Ovary (tissue), 9 donors: ENCODE results near the gene DNAJC27. TPM values are rescaled to one million over a fixed set of nuclear protein-coding genes. Genes with fewer than 3 reads are reported as not detected.
A peak's percentile ranks its signal among the peaks of the same experiment; 100 is the strongest.

Source experiments
- DNase-seq, 5 donors: peaks; one replicate each; pipeline ENCODE4 v3.0.0-alpha.2; 2019 to 2020
- H3K27ac ChIP-seq, 2 donors: fragments of 200-600 bp; one replicate each; pipeline versions ENCODE4 v1.5.1 to v1.8.0; 2019 to 2022
- H3K27me3 ChIP-seq: fragments of 200-600 bp; one replicate; pipeline ENCODE4 v1.8.0; 2022
- H3K36me3 ChIP-seq: fragments of 200-600 bp; sonication (generic); one replicate; pipeline ENCODE4 v1.5.1; 2019
- H3K4me1 ChIP-seq: one replicate; pipeline ENCODE4 v1.8.1; 2013; ENCODE audit warnings: mild to moderate bottlenecking, moderate library complexity; ENCODE audit not compliant: insufficient read depth
- H3K4me3 ChIP-seq: fragments of 200-600 bp; sonication (generic); one replicate; pipeline ENCODE4 v1.5.1; 2017
- H3K9me3 ChIP-seq, 2 donors: fragments of 200-600 bp in 1 of 2; sonication (generic) in 1 of 2; one replicate each; pipeline versions ENCODE4 v1.5.1 to v1.8.1; 2013 to 2019; ENCODE audit warnings: mild to moderate bottlenecking in 1 of 2, moderate library complexity in 1 of 2
- CTCF ChIP-seq, 3 donors: fragments of 450-650 bp in 2 of 3; fragments of 200-600 bp in 1 of 3; IDR thresholded peaks; one replicate each; pipeline versions ENCODE4 v1.5.1 to v1.8.0; 2016 to 2022; ENCODE audit warnings: antibody characterized with exemption in 3 of 3, mild to moderate bottlenecking in 1 of 3
- EP300 ChIP-seq: sonication (generic); formaldehyde crosslinking; IDR thresholded peaks from one replicate; pipeline ENCODE4 v1.6.1; 2017; ENCODE audit warnings: antibody characterized with exemption
- POLR2A ChIP-seq: fragments of 450-650 bp; IDR thresholded peaks from one replicate; pipeline ENCODE4 v1.6.1; 2017; ENCODE audit warnings: antibody characterized with exemption, mild to moderate bottlenecking, moderate library complexity
- WGBS, 3 donors: extraction: QIAGEN DNeasy Blood & Tissue Kit in 1 of 3; methylation state at CpG; one replicate each; pipeline versions ENCODE4 v1.1.5 to v1.1.7; 2013 to 2017; 5-methylcytosine and 5-hydroxymethylcytosine counted together
- intact Hi-C, 4 donors: fragments of 100-400 bp; cut with DNase I; formaldehyde crosslinking; loops; one replicate each; pipeline versions ENCODE4 v1.11.0 to v1.15.1; 2022 to 2023
- polyA plus RNA-seq, 2 donors: library from polyadenylated mRNA; stranded (reverse); fragments of 200-250 nt in 1 of 2; fragments of 350-450 nt in 1 of 2; fragmentation: Illumina TruSeq in 1 of 2; extraction: RNeasy Lipid Tissue Mini Kit (QIAGEN cat#74804) in 1 of 2; gene quantifications; one replicate each; pipeline ENCODE4 v1.2.3, GENCODE V29; 2013 to 2014
- total RNA-seq, 7 donors: library from RNA; depleted of rRNA in 2 of 7; stranded (reverse); fragments of >200 nt in 2 of 7; fragmentation: NEBNext Ultra II Directional in 3 of 7; extraction: Animal tissue kit (Norgen Biotek cat#: 25700) in 3 of 7; gene quantifications; one replicate each; pipeline versions ENCODE4 v1.1.0 to v1.2.4, GENCODE V29; 2016 to 2023
- donor health status: DM: no; HTN: no; CAD: no; lungs with moderate emphysema.
- donor health status: DM: no; HTN: no; CAD: no.
- donor health status: Bipolar disorder and iron deficiency.
- donor health status: DM: yes; HTN: yes; CAD: no.
- donor health status: DM: no; HTN: no; CAD: no.
- donor health status: DM: yes; HTN: yes; CAD: no.

The DNAJC27 gene
- total and polyA plus RNA-seq, 9 donors, result 6.0 to 17.6 (median 12.9) TPM

GRCh38 chr2:24915796-24916195 is 56.0 kb downstream of the DNAJC27 start:
- WGBS, 3 donors, result 59 to 69% (median 61%) methylated on average over 4 of the region's 4 CpGs
- TF ChIP-seq POLR2A (no peak), EP300 (no peak), CTCF (IDR thresholded peaks at IDR 0.05) (no peak)
- H3K4me3 ChIP-seq, result no peak overlapping the region
- DNase-seq, result peak in 1 of 5 donors; percentile 33
- no peaks in the 10 kb centered on the region for H3K9me3 ChIP-seq
- H3K27ac ChIP-seq, result no peak overlapping the region
- H3K27me3 ChIP-seq, result no peaks in the 10 kb centered on the region
- peaks cover 27% of the 10 kb centered on the region for H3K4me1 ChIP-seq
- no peaks in the 10 kb centered on the region for H3K36me3 ChIP-seq
- intact Hi-C loops, result loop anchor here in 1 of 4 donors (5.0 kb wide), 2 partner anchors 38 to 58 kb away; no protein-coding TSS in a partner anchor

GRCh38 chr2:24915175-24915574 is 56.6 kb downstream of the DNAJC27 start:
- H3K4me1 ChIP-seq, result peaks cover 27% of the 10 kb centered on the region
- no peak overlapping the region for H3K27ac ChIP-seq
- intact Hi-C loops, result loop anchor here in 1 of 4 donors (5.0 kb wide), 2 partner anchors 38 to 58 kb away; no protein-coding TSS in a partner anchor
- H3K36me3 ChIP-seq, result no peaks in the 10 kb centered on the region
- H3K4me3 ChIP-seq, result no peak overlapping the region
- DNase-seq, result peak in 1 of 5 donors; percentile 30
- WGBS, 3 donors, result 78 to 83% (median 79%) methylated on average over 8 of the region's 8 CpGs
- TF ChIP-seq POLR2A, result no peak
- no peak for TF ChIP-seq EP300
- TF ChIP-seq CTCF (IDR thresholded peaks at IDR 0.05), result no peak
- H3K9me3 ChIP-seq, result no peaks in the 10 kb centered on the region
- no peaks in the 10 kb centered on the region for H3K27me3 ChIP-seq

GRCh38 chr2:24914713-24915112 is 57.0 kb downstream of the DNAJC27 start:
- Histone ChIP-seq H3K36me3 (no peaks in the 10 kb centered on the region), H3K4me1 (peaks cover 27% of the 10 kb centered on the region), H3K27me3 (no peaks in the 10 kb centered on the region), H3K4me3 (no peak overlapping the region), H3K9me3 (no peaks in the 10 kb centered on the region), H3K27ac (no peak overlapping the region)
- intact Hi-C loops, result loop anchor here in 1 of 4 donors (5.0 kb wide), 2 partner anchors 37 to 57 kb away; no protein-coding TSS in a partner anchor
- 68 to 77% (median 73%) methylated on average over 5 of the region's 5 CpGs for WGBS, 3 donors
- DNase-seq, result peak in 1 of 5 donors; percentile 19
- TF ChIP-seq EP300 (no peak), CTCF (IDR thresholded peaks at IDR 0.05) (no peak), POLR2A (no peak)

GRCh38 chr2:24913911-24914310 is 57.8 kb downstream of the DNAJC27 start:
- Histone ChIP-seq H3K9me3 (no peaks in the 10 kb centered on the region), H3K27me3 (no peaks in the 10 kb centered on the region), H3K4me1 (peaks cover 27% of the 10 kb centered on the region), H3K4me3 (no peak overlapping the region), H3K27ac (no peak overlapping the region), H3K36me3 (no peaks in the 10 kb centered on the region)
- peak in 1 of 5 donors; percentile 37 for DNase-seq
- intact Hi-C loops, result no loop called here
- TF ChIP-seq CTCF (IDR thresholded peaks at IDR 0.05), result no peak
- TF ChIP-seq EP300, result no peak
- TF ChIP-seq POLR2A, result no peak
- WGBS, 3 donors, result 72 to 89% (median 77%) methylated on average over 9 of the region's 9 CpGs
